Uterus (tissue), 2 donors: ENCODE data around the gene FOXC2.

ENCODE experiments used
- CTCF ChIP-seq, 4 experiments: fragments of 200-600 bp in 2 of 4; fragments of 450-650 bp in 2 of 4; sonication (generic) in 2 of 4; IDR thresholded peaks; one replicate each; pipeline ENCODE4 v1.5.1; 2016 to 2019; ENCODE audit warnings: antibody characterized with exemption in 4 of 4, mild to moderate bottlenecking in 2 of 4, moderate library complexity in 1 of 4
- POLR2A ChIP-seq, 2 donors: fragments of 450-650 bp; IDR thresholded peaks; one replicate each; pipeline ENCODE4 v1.6.1; 2016; ENCODE audit warnings: antibody characterized with exemption in 2 of 2, mild to moderate bottlenecking in 1 of 2, moderate library complexity in 1 of 2

DNA sequence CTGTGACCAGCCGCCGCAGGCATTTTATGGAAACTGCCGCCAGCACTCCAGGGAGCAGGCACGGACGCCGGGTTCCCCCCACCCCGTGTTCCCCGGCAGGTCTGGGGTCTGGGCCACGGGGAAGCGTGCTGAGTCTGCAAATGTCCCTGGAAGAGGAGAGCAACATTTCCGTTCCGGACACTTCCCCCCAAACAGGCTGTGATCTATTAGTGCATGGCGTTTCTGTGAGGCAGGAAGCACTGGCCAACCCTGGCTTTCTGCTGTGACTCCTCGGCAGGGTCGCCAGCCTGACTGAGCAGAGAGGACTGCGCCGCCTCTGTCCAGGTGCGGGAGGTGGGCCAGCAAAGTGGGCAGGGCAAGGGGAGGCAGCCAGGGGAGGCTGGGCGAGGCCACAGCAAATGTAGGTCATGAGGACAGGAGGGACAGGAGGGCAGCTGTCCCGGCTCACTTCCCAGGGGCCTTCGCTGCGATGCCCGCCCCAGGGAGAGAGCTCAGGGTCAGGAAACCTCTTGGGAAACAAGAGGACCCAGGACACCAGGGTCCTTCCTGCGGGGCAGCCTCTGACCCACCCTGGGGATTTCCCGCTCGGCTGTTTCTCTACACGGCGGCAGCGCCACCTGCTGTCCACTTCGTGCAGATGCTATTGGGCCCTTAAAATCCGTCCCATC, 46.8 kb upstream of the FOXC2 start:
- TF ChIP-seq CTCF (IDR thresholded peaks at IDR 0.05): peak; percentile 70 to 89 (median 84)
- no peak for TF ChIP-seq POLR2A (IDR thresholded peaks at IDR 0.05)
